Activated T-cell treated with anti-CD3 and anti-CD28 coated beads for 4 hours (primary cell): ENCODE data around the gene IL23R.

Source experiments
- DNase-seq: peaks from one replicate; pipeline ENCODE4 v3.0.0-alpha.2; 2020

The IL23R gene

DNA sequence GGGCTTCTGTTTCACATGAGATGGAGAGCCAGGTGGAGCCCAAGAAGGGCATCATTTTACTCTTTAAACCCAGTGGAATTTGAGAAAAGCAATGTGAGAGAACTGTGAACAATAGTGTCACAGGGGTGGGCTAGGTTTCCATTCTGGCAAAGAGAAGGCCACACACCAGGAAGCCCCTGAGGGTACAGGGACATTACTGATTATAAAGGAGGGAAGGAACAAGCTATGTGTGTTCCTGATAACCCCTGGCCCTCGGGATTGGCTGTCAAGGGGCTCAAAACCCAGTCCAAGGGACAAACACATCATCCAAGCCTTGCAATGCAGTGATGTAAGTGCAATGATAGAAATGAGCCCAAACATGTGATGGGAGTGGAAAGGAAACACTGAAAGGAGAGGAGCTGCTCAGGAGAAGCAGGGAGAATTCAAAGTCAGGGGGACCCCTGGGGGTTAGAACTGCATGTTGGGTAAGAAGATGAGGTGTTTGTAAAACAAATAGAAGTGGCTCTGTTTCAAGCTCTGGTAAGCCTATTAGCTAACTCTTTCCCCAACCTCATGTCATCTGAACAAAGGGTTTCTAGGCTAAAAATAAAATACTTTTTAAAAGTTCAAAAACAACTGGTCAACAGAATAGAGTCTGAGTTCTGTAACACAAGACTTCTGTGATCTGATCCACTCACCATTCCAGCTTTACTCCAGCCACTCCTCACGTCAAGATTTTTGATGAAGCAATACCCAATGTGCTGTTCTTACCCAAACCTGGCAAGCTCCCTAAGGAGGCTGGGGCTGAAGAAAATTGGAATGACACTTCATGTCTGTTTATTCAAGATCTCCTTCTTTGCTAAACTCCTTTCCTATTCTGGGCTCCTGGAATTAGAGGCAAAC, 90.3 kb downstream of the IL23R start:
- no peak for DNase-seq

GRCh38 chr1:67257173-67257535, 90.9 kb downstream of the IL23R start:
- no peak for DNase-seq

DNA sequence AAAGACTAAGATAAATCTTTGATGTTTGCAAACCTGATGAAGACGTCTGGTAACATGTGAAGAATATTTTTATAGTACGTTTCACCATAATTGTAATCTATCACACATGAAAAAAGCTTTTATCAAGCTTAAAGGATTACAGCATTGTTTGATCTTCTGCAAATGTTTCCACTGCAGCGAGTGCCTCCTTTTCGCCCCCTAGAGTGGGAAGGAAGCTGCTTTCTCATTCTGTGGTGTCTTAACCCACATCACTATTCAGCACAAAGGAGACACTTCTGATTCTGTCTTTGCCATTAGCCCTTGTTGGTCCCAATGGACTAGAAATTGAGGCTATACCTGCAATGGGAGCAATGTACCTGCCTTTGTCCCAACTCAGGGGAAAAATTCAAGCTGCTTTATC, 95.4 kb downstream of the IL23R start:
- DNase-seq = peak; percentile 10

- DNase-seq = no peak
Measured at GRCh38 chr1:67262735-67263134, 96.5 kb downstream of the IL23R start.

DNA sequence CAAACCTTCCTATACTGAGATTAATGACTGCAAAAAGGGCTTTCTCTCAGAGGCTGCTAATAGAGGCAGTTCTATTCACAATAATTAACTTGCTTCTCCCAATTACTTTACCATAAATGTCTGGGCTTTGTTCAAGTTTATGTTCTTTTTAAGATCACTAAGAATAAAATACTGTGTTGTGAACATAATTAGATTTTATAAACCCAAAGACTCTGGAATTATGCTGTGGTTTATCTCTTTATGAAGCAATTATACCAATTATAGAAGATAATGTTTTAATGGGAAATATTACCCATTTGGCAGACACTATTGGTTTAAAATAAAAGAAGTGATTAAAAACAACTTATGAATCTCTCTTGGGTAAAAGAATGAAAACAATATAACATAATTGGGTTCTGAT, 97.9 kb downstream of the IL23R start:
- no peak for DNase-seq

- no peak for DNase-seq
Measured at GRCh38 chr1:67264899-67265298, 98.6 kb downstream of the IL23R start.

GRCh38 chr1:67269061-67269460, 102.8 kb downstream of the IL23R start:
- no peak for DNase-seq

DNA sequence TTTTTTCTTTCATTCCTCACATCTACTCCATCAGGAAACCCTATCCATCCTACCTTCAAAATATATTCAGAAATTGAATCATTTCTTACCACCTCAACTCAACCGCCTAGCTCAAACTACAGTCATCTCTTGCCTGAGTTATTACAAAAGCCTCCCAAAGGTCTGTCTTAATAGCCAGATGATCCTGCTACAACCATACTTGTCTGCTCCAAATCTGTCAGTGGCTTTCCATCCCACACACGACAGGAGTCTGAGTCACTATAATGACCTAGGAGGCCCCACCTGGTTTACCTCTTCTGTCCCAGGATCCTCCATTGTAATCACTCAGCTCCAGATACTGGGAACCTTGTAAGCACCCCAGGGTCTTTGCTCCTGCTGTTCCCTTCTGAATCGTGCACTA, 104.3 kb downstream of the IL23R start:
- no peak for DNase-seq

- no peak for DNase-seq
Measured at GRCh38 chr1:67273591-67273990, 107.3 kb downstream of the IL23R start.

- DNase-seq = no peak
Measured at GRCh38 chr1:67274623-67275325, 108.5 kb downstream of the IL23R start.

DNA sequence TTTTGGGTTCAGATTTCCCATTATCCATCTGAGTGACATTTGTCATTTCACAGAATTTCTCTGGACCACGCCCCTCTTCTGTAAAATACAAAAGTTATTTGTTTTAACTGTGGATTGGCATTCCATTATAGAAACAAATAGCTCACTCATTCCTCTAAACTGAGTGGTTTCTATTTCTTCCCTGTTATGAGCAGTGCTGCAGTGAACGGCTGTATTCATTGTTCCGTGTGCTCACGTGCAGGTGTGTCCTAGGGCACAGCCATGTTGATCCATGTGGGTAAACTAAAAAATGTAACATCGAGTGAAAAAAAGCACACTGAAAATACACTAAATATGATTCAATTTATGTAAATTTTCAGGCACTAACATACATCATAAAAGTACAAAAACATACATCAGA, 114.4 kb downstream of the IL23R start:
- DNase-seq = no peak

DNA sequence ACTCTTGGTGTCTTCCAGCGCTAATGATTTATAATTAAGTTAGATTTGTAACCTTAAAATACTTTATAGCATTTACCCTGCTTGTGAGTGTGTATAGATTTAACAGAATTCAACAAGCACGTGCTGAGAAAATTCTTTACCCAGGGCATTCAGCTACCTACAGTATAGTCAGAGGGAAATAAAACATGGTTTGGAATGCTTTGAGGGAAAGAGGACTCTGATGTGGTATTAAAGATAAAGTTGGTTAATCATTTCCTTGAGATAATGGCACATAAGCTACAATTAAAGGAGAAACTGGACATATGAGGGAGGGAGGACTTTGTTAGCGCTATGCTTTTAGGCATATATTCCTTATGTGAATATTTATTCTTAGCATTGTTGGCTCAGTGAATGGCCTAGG, 115.0 kb downstream of the IL23R start:
- no peak for DNase-seq

DNA sequence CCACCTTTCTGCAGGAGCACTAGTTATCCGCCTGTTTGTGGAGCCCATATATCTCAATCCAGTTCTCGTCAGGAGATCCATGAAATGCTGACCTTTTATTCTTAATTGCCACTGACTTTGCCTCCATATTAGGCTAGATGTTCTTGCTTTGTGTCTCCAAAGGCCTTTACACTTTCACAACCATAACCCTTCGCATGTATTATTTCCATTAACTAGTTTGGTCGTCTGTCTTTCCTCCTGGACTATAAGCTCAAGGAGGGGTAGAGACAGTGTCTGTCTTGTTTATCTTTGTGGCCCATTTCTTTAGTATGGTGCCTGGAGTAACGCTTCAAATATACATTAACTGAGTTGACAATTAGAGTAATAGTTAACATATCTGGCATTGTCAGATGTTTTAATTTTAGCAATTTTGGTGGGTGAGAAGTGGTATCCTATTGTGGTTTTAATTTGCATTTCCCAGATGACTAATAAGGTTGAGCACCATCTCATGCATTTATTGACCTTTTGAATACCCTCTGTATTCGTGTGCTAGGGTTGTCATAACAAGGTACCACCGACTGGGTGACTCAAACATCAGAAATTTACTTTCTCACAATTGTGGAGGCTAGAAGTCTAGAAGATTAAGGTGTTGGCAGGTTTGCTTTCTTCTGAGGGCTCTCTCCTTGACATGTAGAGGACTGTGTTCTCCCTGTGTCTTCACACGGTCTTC, 119.7 kb downstream of the IL23R start:
- DNase-seq = no peak

GRCh38 chr1:67290236-67290635, 124.0 kb downstream of the IL23R start:
- DNase-seq = no peak

DNA sequence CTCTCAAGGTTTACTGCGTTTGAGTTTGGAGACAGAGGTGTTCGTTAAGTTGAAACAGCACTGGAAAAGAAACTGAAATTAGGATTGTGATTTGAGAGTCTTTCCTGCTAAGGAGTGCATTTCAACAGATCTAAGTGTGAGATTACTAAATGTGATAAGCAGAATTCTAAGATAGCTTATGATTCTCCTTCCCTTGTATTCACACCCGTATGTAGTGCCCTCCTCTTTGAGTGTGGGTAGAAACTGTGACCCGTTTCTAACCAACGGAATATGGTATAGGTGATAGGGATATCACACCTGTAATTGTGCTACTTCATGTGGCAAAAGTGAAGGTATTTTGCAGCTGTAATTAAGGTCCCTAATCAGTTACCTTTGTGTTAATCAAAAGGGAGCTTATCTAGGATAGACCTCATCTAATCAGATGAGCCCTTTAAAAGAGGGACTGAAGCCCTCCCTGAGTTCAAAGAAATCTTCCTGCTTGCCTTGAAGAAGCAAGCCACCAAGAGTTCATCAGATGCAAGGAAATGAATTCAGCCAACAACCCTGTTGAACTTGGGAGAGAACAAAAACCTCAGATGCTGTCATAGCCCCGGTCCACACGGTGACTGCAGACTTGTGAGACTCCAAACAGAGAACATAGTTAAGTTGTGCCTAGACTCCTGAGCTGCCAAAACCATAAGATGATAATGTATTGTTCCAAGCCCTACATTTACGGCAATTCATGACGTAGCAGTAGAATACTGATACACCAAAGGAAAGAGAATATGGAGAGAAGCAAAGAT, 128.8 kb downstream of the IL23R start:
- DNase-seq = no peak

DNA sequence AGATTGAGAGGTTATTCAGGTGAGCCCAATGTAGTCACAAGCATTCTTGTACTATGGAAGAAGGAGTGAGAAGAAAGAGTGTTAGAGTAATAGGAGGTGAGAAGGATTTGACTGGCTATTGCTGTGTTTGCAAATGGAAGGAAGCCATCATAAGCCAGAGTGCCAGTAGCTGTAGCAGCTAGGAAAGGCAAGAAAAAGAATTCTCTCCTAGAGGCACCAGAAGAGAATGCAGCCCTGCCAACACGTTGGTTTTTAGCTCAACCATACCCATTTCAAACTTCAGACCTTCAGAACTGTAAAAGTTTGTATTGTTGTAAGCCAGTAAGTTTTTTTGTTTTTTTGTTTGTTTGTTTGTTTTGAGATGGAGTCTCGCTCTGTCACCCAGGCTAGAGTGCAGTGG, 132.5 kb downstream of the IL23R start:
- DNase-seq = no peak

DNA sequence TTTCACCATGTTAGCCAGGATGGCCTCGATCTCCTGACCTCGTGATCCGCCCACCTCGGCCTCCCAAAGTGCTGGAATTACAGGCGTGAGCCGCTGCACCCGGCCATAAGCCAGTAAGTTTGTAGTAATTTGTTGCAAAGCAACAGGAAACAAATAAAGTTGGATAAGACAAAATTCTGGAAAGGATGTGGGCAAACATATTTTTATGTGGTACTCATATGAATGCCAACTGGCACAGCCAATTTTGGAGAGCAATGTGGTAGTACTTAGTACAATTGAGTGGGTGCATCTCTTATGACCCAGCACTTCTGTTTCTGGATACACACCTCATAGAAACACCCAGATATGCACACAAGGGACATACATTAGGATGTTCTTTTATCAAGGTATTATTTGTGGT, 133.0 kb downstream of the IL23R start:
- no peak for DNase-seq

GRCh38 chr1:67300561-67300960, 134.3 kb downstream of the IL23R start:
- DNase-seq = no peak

- DNase-seq = no peak
Measured at GRCh38 chr1:67304023-67304422, 137.8 kb downstream of the IL23R start.

GRCh38 chr1:67306547-67306946, 140.3 kb downstream of the IL23R start:
- no peak for DNase-seq

GRCh38 chr1:67307251-67308060, 141.2 kb downstream of the IL23R start, which contains the start of gene IL12RB2:
Gene IL12RB2 (plus strand): TSS chr1:67307873. CDS start chr1:67320369, 12,496 bp downstream.
- DNase-seq = peak; percentile 23

DNA sequence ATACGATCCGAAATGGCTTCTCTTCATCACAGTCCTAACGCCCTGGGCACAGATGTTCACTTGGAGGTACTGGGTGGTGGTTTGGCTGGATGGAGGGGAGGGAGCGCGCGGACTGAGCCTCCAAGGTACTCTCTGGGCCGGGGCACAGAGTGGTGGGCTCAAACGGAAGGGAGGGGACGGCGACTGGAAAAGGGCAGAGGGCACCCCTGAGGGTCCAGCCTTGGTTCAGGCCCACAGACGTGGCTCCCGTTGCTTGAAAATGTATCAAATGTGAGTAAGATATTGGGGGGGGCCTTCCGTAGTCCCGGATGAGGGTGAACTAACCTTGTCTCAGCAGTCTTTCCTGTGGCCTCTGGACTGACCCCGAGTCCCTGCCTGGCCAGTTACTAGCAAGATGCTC, 141.9 kb downstream of the IL23R start:
- DNase-seq = no peak
